Measurements from ENCODE around the gene ING5. TPM values are rescaled to one million over a fixed set of nuclear protein-coding genes. Genes with fewer than 3 reads are reported as not detected.
A peak's percentile ranks its signal among the peaks of the same experiment; 100 is the strongest.

Gene ING5
- total RNA-seq, 1 donor from 2014 or later: 16.3 TPM

DNA sequence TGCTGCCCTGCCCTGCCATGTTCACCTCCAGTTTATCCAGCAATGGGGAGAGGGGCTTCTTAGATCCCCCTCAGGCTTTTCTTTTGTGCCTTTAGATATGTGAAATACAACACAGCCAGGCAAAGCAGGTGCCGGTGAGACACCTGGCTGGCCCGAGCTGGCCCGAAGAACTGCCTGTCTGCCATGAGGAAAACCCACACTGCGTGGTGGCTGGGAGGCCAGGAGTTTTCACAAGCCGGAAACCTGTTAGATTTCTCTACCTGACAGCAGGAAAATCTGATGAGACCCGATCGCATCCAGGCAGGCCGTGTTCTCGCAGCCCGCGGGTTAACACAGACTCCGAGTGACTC is 69.1 kb downstream of the ING5 start:
- DNase-seq (ENCODE audit: low spot score): no peak
- no peak for TF ChIP-seq CTCF (IDR thresholded peaks at IDR 0.05)
- no peak overlapping the region for H3K4me3 Mint-ChIP-seq (ENCODE audit: unreplicated experiment)
- no peaks in the 10 kb centered on the region for H3K9me3 Mint-ChIP-seq (ENCODE audit: low read depth)
- no peaks in the 10 kb centered on the region for H3K27me3 Mint-ChIP-seq (ENCODE audit: low read depth)
- peaks cover 7% of the 10 kb centered on the region for H3K4me1 Mint-ChIP-seq (ENCODE audit: low read depth)
- no peak overlapping the region for H3K27ac Mint-ChIP-seq (ENCODE audit: unreplicated experiment)
- no peaks in the 10 kb centered on the region for H3K36me3 Mint-ChIP-seq (ENCODE audit: low read depth)

DNA sequence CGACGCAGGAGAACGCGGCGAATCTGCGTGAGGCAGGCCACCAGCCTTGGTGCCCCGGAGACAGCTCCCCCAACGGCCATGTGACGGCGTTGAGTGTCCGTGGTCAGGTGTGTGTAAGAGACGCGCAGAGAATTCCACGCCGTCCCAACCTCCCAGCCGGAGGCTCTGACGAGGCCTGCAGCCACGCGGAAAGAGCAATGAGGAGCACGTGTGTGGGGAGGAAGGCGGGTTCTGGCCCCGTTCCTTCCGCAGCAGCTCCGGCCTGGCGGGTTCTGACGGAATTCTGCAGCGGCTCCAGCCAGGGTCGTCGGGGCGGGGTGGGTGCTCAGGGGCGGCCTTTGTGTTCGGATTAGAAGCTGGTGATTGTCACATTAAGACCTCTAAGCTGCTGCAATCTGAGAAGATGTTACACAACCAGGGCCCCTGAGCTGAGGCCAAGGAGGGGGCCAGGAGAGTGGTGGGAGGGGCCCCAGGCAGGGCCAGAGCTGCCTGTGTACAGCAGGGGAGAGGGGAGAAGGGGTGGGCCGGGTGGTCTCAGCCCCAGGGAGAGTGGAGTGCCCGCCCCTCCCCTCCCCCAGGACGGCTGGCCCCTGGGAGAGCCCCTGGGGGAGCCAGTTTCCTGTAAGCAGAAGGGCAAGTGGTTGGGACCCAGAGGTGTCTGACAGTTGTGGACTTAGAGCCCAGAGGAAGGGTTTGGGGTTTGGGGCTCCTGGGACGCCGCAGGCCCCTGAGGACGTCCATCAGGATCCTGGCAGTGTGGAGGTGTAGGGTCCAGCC is 69.6 kb downstream of the ING5 start:
- Mint-ChIP-seq H3K36me3 (ENCODE audit: low read depth) (no peaks in the 10 kb centered on the region), H3K4me1 (ENCODE audit: low read depth) (peaks cover 7% of the 10 kb centered on the region), H3K9me3 (ENCODE audit: low read depth) (no peaks in the 10 kb centered on the region), H3K27ac (ENCODE audit: unreplicated experiment) (no peak overlapping the region), H3K27me3 (ENCODE audit: low read depth) (no peaks in the 10 kb centered on the region), H3K4me3 (ENCODE audit: unreplicated experiment) (no peak overlapping the region)
- DNase-seq (ENCODE audit: low spot score): peak; percentile 76
- TF ChIP-seq CTCF (IDR thresholded peaks at IDR 0.05): no peak

GRCh38 chr2:241772063-241772499 is 70.2 kb downstream of the ING5 start:
- no peaks in the 10 kb centered on the region for H3K9me3 Mint-ChIP-seq (ENCODE audit: low read depth)
- H3K4me1 Mint-ChIP-seq (ENCODE audit: low read depth): peaks cover 7% of the 10 kb centered on the region
- no peak for TF ChIP-seq CTCF (IDR thresholded peaks at IDR 0.05)
- no peak for DNase-seq (ENCODE audit: low spot score)
- no peak overlapping the region for H3K27ac Mint-ChIP-seq (ENCODE audit: unreplicated experiment)
- no peak overlapping the region for H3K4me3 Mint-ChIP-seq (ENCODE audit: unreplicated experiment)
- H3K27me3 Mint-ChIP-seq (ENCODE audit: low read depth): no peaks in the 10 kb centered on the region
- no peaks in the 10 kb centered on the region for H3K36me3 Mint-ChIP-seq (ENCODE audit: low read depth)

- Mint-ChIP-seq H3K4me3 (ENCODE audit: unreplicated experiment) (no peak overlapping the region), H3K9me3 (ENCODE audit: low read depth) (no peaks in the 10 kb centered on the region), H3K27ac (ENCODE audit: unreplicated experiment) (no peak overlapping the region), H3K4me1 (ENCODE audit: low read depth) (peaks cover 7% of the 10 kb centered on the region), H3K27me3 (ENCODE audit: low read depth) (no peaks in the 10 kb centered on the region), H3K36me3 (ENCODE audit: low read depth) (no peaks in the 10 kb centered on the region)
- peak; percentile 81 for DNase-seq (ENCODE audit: low spot score)
- no peak for TF ChIP-seq CTCF (IDR thresholded peaks at IDR 0.05)
Measured at GRCh38 chr2:241773511-241774418, 71.9 kb downstream of the ING5 start.

- DNase-seq (ENCODE audit: low spot score): peak; percentile 87
- no peak for TF ChIP-seq CTCF (IDR thresholded peaks at IDR 0.05)
- Mint-ChIP-seq H3K27me3 (ENCODE audit: low read depth) (no peaks in the 10 kb centered on the region), H3K9me3 (ENCODE audit: low read depth) (no peaks in the 10 kb centered on the region), H3K4me3 (ENCODE audit: unreplicated experiment) (no peak overlapping the region), H3K27ac (ENCODE audit: unreplicated experiment) (no peak overlapping the region), H3K36me3 (ENCODE audit: low read depth) (no peaks in the 10 kb centered on the region), H3K4me1 (ENCODE audit: low read depth) (peaks cover 7% of the 10 kb centered on the region)
Measured at GRCh38 chr2:241774419-241775222, 72.8 kb downstream of the ING5 start.

All from chondrocyte (in vitro differentiated cells).